T-helper 2 cell (primary cell): ENCODE measurements around the gene PISD.
A peak's percentile ranks its signal among the peaks of the same experiment; 100 is the strongest.
"Not testable (repeated sequence)": the region's sequence is repeated elsewhere in the genome, so short reads cannot be mapped to it uniquely, and the experiment has no call there.

Experiments
- DNase-seq, 5 experiments: peaks; one replicate each; pipeline versions ENCODE4 v3.0.0 to v3.0.0-alpha.2; 2012 to 2022

The PISD gene

GRCh38 chr22:31605851-31606585, 56.0 kb downstream of the PISD start:
- no peak for DNase-seq

- DNase-seq = no peak
Measured at GRCh38 chr22:31604746-31605705, 57.0 kb downstream of the PISD start.

- no peak for DNase-seq
Measured at GRCh38 chr22:31604137-31604705, 57.8 kb downstream of the PISD start.

- DNase-seq = no peak
Measured at GRCh38 chr22:31603574-31603973, 58.4 kb downstream of the PISD start.

GRCh38 chr22:31603081-31603525, 58.9 kb downstream of the PISD start:
- no peak for DNase-seq

GRCh38 chr22:31602259-31602952, 59.6 kb downstream of the PISD start:
- DNase-seq = no peak

GRCh38 chr22:31595271-31595670, 66.7 kb downstream of the PISD start:
- DNase-seq = no peak

- DNase-seq = not testable (repeated sequence)
Measured at GRCh38 chr22:31590161-31590560, 71.9 kb downstream of the PISD start.

GRCh38 chr22:31588970-31589675, 72.9 kb downstream of the PISD start:
- DNase-seq = no peak

GRCh38 chr22:31586137-31586920, 75.7 kb downstream of the PISD start:
- peak in 1 of 5 experiments; percentile 14 for DNase-seq

GRCh38 chr22:31585161-31585859, 76.7 kb downstream of the PISD start:
- peak in 2 of 5 experiments; percentile 8 to 89 for DNase-seq

GRCh38 chr22:31584804-31585160, 77.2 kb downstream of the PISD start:
- peak in 1 of 5 experiments; percentile 64 for DNase-seq

- DNase-seq = no peak
Measured at GRCh38 chr22:31583861-31584485, 78.0 kb downstream of the PISD start.

GRCh38 chr22:31579835-31580242, 82.2 kb downstream of the PISD start:
- DNase-seq = no peak

- no peak for DNase-seq
Measured at GRCh38 chr22:31578171-31578570, 83.8 kb downstream of the PISD start.

- no peak for DNase-seq
Measured at GRCh38 chr22:31577711-31578110, 84.3 kb downstream of the PISD start.

GRCh38 chr22:31575190-31575589, 86.8 kb downstream of the PISD start:
- no peak for DNase-seq

- no peak for DNase-seq
Measured at GRCh38 chr22:31574055-31574670, 87.9 kb downstream of the PISD start.

- no peak for DNase-seq
Measured at GRCh38 chr22:31572939-31573338, 89.1 kb downstream of the PISD start.

- DNase-seq = no peak
Measured at GRCh38 chr22:31569126-31569525, 92.9 kb downstream of the PISD start.
